T follicular helper cell (primary cell): ENCODE measurements around the gene DIP2B.
"Not testable (repeated sequence)": the region's sequence is repeated elsewhere in the genome, so short reads cannot be mapped to it uniquely, and the experiment has no call there.

Experiments used
- DNase-seq: peaks from one replicate; pipeline ENCODE4 v3.0.0-alpha.2; 2020; ENCODE audit warnings: low read depth

DIP2B gene

DNA sequence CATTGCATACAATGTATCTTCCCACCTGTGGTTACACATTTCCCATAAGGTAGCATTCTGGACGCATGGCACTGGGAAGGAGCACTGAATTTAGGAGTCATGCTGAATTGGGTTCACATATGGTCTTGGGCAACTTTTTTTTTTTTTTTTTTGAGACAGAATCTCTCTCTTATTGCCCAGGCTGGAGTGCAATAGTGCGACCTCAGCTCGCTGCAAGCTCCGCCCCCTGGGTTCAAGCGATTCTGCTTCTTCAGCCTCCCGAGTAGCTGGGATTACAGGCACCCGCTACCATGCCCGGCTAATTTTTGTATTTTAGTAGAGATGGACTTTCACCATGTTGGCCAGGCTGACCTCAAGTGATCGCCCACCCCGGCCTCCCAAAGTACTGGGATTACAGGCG is 13.3 kb downstream of the DIP2B start:
- no peak for DNase-seq

DNA sequence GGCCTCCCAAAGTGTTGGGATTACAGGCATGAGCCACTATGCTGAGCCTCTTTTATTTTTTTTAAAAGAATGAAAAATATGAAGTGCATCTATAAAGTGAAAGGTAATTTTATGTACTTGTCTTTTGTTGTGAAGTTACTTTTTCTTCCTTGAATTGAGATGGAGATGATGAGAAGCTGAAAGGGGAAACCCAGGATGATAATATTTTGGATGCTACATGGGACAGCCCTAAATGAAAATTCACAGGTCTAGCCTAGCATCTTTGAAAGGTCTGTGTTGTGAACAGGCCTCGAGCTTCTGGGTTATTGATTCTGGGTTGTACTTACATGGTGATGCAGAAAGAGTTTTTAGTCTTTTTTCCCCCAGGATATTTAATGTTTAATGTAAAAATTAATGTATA is 14.6 kb downstream of the DIP2B start:
- no peak for DNase-seq

DNA sequence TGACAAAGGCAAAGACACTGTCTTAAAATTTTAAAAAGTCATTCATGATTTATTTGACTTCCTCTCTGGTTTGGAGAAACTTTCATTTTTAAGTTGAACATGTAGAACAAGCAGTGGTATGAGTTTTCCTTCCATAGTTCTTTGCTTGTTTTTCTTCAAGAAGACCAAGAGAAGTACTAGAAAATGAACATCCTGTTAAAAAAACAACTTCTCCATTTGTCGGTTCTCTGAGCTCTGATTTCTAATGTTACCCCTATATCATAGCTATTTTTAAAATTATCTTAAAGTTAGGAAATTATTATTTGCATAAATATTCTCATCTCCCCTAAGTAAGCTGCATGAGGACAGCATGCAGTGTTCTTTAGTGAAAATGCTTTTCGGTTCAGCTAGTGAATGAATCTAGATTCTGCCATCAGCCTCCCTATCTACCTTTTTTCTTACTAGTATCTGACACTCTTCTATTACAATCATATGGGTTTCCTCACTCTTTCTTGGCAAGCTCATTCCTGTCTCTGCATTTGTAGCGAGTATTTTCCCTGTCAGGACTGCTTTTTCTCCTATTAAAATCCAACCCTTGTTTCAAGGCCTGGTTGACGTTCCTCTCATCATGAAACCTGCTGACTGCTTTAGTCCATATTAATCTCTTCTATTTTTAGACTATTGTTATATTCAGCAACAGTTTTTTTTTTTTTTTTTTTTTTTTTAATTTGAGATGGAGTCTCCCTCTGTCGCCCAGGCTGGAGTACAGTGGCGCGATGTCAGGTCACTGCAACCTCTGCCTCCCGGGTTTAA is 15.8 kb downstream of the DIP2B start:
- no peak for DNase-seq

DNA sequence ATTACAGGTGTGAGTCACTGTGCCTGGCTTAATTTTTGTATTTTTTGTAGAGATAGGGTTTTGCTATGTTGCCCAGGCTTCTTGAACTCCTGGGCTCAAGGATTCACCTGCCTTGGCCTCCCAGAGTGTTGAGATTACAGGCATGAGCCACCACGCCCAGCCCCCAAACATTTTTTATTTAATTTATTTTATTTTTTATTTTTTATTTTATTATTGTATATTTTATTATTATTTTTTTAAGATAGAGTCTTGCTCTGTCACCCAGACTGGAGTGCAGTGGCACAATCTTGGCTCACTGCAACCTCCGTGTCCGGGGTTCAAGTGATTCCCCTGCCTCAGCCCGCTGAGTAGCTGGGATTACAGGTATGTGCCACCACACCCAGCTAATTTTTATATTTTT is 17.0 kb downstream of the DIP2B start:
- DNase-seq, result not testable (repeated sequence)

DNA sequence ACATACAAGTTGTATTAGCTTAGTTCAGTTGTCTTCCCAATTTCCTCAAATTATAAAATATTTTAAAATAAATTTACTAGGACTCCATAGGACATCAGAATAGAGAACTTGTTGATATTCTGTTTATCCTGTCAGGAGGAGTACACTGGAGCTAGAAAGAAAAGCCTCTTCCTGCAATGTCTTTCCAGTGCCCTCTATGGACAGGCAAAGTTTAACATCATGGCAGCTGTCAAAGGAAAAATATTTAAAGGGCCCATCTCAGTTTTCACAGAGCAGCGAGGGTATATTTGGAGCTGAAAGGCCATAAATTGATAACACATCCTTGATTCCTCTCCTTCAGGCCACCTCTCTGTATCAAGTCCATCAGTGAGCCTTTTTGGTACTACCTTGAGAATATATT is 19.0 kb downstream of the DIP2B start:
- no peak for DNase-seq

DNA sequence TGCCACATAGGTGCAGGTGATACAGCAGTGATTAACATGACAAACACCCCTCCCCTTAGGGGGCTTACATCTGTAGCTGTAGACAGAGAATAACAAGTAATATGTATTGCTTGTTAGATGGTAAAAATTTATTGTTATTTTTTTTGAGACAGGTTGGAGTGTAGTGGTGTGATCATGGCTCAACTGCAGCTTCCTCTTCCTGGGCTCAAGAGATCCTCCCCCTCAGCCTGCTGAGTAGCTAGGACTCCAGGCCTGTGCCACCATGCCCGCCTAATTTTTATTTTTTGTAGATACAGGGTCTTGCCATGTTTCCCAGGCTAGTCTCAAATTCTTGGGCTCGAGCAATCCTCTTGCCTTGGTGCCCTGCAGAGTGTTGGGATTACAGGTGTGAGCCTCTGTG is 19.8 kb downstream of the DIP2B start:
- DNase-seq, result no peak

DNA sequence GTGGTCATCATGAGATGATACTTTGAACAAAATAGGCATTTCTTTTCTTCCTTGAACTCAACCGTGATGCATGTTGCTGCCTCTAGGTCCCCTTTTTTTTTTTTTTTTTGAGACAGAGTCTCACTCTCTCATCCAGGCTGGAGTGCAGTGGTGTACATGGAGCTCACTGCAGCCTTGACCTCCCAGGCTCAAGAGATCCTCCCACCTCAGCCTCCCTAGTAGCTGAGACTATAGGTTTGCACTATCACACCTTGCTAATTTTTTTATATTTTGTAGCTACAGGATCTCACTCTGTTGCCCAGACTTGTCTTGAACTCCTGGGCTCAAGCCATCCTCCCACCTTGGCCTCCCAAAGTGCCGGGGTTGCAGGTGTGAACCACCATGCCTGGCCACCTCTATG is 20.6 kb downstream of the DIP2B start:
- no peak for DNase-seq

DNA sequence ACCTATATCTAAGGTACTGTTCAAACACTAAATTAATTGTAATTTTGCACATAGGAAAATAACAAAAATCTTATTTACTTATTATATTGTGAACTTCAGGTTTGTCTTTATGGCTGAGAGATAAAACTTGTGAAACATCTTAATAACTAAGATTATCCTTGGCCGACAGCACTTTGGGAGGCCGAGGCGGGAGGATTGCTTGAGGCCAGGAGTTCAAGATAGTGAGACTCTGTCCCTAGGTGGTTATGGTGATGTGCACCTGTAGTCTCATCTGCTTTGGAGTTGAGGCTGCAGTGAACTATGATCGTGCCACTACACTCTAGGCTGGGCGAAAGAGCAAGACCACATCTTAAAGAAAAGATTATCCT is 22.6 kb downstream of the DIP2B start:
- DNase-seq, result no peak

DNA sequence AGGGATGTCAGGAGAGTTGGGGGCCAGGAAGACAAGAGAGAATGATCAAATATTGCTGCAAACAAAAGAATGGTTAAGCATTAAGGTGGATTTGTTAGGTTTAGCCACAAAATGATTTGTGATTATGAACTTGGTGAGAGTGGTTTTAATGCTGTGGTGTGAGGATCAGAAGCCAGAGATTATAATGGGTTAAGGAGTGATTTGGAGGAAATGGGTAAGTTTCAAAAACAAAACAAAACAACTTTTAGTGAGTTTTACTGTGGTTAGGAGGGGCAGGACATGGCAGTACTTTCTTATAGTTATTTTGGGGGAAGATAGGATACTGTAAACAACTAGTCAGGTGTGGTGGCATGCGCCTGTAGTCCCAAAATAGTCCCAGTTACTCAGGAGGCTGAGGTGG is 24.0 kb downstream of the DIP2B start:
- DNase-seq, result no peak

DNA sequence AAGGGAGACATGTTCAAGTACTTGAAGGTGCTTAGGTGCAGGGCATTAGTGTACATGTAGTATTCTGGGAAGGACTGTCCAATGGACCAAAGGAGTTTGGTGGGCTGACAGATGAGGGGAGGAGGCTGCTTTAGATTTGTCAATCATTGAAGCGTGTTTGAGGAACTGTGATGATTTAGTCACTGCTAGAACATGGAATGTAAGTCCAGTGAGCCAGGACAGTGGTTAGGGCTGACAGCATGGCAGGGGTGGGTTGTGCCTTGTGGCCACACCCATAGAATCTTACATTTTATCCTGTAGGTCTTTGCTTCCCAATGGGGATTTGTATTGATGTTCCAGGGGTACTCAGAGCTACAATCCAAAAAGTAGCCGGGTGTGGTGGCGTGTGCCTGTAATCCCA is 24.6 kb downstream of the DIP2B start:
- no peak for DNase-seq

DNA sequence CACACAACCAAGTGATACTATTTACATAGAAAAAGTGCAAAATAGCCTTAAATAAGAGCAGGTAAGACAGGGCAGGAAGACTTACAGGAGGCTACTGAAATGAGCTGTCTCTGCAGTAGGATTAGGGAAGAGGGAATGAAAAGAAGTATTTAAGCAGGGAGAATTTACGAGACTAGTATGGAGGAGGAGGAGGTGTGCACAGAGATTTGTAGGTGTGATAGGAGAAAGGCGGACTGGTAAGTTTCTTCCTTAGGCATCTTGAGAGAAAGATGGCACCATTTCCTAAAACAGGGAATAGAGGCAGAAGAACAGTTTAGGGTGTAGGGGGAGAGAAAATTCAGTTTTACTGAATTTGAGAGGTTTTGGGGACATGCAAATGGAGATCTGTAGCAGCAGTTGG is 25.7 kb downstream of the DIP2B start:
- DNase-seq, result no peak

DNA sequence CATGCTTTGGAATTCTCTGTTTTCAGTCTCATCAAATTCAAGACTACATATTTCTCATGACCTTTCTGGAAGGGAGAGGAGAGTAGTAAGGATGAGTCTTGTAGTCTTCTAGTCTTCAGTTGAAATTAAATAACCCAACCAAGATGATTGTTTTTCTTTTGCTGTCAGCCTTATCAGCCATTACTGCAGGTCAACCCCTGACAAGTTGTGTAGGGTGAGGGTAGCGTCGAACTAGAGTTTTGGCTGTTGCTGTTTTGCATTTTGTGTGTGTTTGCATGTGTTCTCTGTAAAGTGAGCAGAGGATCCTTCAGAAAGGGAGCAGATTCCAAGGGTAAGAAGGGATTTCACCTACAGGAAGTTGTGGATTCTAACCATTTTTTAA is 28.4 kb downstream of the DIP2B start:
- no peak for DNase-seq

DNA sequence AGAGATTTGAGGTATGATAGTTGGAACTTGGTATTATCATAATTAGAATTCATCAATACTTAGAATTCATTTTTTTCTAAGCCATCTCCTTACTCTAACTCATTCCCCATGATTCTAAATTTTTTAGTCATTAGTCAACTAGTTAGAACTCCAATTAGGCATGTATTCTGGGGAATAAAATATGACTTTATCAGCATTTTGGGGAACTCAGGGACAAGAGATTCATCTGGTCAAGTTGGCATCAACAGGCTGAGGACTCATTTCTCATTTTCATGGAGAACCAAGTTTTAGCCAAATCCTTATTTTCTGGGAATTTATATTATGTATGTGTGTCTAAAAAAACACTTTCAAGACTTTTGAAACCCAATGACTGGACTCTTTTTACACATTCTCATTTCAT is 29.2 kb downstream of the DIP2B start:
- DNase-seq, result no peak

DNA sequence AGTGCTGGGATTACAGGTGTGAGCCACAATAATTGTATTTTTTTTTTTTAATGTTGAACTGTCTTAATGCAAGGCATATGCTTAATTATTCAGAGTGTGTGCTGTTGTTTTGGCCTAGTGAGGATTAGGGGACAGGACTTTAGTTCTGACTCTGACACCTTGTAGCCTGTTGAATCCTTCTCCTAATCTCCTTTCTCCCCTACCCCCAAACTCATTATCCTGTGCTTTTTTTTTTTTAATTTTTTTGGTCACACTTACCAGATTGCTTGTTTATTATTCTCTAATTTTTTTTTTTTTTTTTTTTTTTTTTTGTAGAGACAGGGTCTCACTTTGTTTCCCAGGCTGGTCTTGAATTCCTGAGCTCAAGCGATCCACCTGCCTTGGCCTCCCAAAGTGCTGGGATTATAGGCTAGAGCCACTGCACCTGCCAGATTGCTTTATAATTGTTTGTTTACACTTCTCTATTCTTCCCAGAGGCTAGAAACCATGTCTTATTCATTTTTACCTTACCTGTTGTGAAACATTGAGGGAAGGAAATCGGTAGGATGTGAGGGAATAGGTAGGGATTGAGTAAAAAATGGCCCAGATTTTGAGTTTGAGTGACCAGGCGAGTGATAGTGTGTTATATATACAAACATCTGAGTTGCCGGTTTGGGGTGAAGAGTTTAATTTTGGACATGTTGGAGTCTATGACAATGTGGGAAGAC is 32.2 kb downstream of the DIP2B start:
- no peak for DNase-seq

DNA sequence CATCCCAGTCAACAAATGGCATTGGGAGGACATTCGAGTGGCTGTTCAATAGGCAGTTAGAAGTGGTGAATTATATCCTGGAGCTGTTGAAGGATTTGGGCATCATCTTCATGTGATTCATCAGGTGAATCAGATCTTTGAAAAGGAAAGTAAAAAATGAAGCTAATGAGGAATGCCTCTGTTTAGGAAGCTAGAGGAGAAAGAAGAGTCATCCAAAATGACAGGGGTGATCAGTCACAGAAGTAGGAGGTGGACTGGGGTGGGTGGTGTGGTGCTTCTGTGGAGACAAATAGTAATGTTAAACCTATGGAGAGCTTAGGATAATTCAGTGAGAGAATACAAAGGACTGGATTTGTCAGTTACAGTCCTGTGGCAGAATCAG is 32.7 kb downstream of the DIP2B start:
- DNase-seq, result no peak

DNA sequence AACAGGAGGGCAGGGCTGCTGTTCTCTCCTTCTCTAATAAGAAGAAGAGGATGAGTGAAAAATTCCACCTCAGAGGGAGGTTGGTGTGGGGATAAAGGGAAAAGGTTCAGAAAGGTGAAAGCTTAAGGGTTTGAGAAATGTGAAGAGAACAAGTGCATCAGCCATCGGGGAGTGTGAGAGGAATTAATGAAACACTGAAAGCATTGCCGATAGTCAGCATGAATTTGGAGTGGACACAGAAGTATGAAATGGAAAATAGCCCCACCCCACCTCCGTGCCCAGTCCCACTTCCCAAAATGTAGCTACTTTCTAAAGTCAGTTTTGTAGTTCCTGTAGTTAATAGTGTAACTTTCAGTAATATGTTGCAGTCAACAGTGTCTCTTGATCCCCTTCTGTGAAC is 33.4 kb downstream of the DIP2B start:
- DNase-seq, result no peak

DNA sequence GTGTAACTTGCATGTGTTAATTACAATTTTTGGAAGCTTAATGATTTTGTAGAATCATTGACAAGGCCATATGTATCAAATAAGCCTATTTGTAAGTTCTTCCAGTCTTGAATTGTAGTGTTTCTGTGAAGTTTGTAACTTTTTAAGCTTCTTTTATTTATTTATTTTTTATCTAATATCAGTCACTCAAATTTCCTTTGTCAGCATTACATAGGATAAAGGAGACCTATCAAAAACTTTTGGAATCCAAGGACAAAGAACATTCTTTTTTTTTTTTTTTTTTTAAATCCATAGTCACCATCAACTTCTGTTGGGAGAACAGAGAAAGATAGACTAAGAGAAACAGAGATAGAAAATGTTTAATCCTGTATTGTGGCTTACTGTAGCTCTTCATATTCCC is 36.4 kb downstream of the DIP2B start:
- no peak for DNase-seq

DNA sequence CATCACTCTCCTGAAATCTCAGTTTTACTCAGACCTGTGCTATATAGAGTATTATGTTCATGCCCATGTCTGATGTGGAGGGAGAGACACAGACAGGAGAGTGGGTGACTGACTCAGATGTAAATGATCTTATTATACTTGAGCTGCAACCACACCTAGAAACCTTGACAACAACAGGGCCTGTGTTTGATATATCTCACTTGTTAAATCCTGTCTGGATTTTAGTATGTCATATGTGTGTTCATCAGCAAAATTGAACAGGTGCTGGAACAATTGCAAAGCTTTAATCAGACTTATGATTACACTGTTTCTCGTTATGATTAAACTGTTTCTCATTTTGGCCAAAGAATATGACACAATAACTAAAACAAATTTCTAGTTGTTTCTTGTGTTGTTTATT is 37.7 kb downstream of the DIP2B start:
- no peak for DNase-seq

DNA sequence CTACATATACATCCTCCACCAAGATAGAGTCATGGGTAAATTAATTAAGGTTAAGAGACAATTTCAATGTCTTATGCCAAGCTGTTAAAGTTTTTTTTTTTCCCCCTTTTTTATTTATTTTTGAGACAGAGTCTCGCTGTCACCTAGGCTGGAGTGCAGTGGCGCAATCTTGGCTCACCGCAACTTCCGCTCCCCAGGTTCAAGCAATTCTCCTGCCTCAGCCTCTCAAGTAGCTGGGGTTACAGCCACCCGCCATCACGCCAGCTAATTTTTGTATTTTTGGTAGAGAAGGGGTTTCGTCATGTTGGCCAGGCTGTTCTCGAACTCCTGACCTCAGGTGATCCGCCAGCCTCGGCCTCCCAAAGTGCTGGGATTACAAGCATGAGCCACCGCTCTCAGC is 38.4 kb downstream of the DIP2B start:
- DNase-seq, result not testable (repeated sequence)

DNA sequence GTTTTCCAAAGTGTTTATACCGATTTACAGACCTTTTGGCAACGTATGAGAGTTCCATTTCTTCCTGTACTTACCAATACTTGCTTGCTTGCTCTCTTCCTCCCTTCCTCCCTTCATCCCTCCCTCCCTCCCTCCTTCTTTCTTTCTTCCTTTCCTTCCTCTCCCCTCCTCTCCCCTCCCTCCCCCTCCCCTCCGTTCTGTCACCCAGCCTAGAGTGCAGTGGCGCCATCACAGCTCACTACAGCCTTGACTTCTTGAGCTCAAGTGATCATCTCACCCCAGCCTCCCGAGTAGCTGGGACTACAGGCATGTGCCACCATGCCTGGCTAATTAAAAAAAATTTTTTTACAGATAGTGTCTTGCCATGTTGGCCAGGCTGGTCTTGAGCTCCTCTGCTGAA is 40.4 kb downstream of the DIP2B start:
- DNase-seq, result no peak

DNA sequence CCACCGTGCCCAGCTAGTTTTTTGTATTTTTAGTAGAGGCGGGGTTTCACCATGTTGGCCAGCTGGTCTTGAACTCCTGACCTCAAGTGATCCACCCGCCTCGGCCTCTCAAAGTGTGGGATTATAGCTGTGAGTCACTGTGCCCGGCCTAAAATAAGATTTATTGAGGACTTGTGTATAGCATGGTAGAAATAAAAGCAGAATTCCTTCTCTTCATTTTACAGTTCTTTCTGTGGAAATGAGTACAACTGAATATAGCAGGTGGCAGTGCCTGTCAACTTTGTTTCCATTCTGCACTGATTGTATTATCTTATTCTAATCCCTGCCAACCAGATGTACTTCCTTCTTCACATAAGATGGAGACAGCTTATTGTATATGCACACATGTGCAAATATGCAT is 41.0 kb downstream of the DIP2B start:
- DNase-seq, result no peak

DNA sequence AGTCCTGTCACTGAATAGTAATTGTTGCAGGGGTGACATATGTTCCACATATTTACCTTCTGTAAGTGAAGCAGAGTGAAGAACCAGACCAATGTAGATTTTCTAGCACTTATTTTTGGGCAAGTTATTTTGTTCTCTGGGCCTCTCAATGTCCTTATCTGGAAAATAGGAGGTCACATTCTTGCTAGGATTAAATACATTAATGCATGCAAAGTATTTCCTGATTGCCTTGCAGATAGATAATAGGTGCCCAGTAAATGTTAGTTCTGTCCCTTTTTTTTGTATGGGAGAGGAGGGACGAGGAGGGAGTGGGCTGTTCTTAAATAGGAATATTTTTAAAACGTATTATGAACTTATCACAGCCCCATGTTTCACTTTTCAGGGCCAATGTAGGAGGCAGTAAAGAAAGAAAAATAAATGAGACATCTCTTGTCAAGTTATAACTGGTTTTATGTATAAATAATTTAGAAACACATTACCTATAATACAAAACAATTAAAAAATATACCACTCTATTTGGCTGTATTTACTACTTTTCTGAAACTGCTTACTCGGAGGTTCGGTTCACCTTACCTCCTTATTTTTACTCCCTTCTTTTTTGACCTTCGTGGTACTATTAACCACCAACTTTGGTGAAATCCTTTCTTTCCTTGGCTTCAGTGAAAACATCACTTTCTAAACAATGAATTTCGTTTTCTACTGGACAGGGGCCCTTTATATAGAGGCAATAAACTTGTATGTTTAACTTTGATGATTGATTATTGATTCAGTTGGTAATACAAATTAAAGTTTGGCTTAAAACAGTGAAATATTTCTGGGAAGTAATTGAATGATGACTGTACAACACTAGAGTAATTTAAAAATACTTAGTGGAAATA is 41.9 kb downstream of the DIP2B start:
- DNase-seq, result no peak

DNA sequence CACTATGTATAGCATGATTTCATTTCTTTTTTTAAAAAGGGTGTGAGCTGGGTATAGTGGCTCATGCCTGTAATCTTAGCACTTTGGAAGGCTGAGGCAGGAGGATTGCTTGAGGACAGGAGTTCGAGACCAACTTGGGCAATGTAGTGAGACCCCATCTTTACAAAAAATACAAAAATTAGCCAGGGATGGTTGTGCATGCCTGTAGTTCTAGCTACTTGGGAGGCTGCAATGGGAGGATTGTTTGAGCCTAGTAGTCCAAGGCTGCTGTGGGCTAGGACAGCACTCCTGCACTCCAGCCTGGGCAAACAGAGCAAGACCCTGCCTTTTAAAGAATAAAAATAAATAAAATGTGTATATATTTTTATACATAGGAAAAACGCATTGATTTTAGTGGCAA is 43.0 kb downstream of the DIP2B start:
- no peak for DNase-seq
